ENCODE results near the gene ALOX15.

GRCh38 chr17:4584101-4584916 is 57.2 kb downstream of the ALOX15 start, which contains the start of gene SMTNL2:
- no peak for TF ChIP-seq CTCF (conservative IDR thresholded peaks at IDR 0.05 in 1 of 2, IDR thresholded peaks at IDR 0.05 in 1 of 2; ENCODE audit: low read depth in 1 of 2, low read length in 2 of 2)
- TF ChIP-seq EZH2 (IDR thresholded peaks at IDR 0.05; ENCODE audit: low read length, missing control alignments), result peak; percentile 11
